HCT116 (cell line): ENCODE measurements around the gene TCF7L2. TPM values are rescaled to one million over a fixed set of nuclear protein-coding genes. Genes with fewer than 3 reads are reported as not detected.

Experiments used
- ATAC-seq: fragments of 200-7000 bp; cut with Tn5 transposase; 2 replicates; pipeline ENCODE4 v1.9.1; 2020; ENCODE audit warnings: mild to moderate bottlenecking, moderate library complexity
- BruUV-seq: library from RNA; stranded (reverse); fragments of 400-500 nt; replicated peaks from 2 replicates; lab custom pipeline; 2021; lab: Mats Ljungman, UMichigan
- CTCF ChIA-PET: fragments of 300-600 bp; sonication (Branson Sonifier 250); formaldehyde crosslinking; loops from one replicate; lab custom pipeline; 2021; ENCODE audit warnings: antibody characterized with exemption; lab: Charles Lee
- POLR2A ChIA-PET: fragments of 300-600, 350-600 bp; sonication (Branson Sonifier 250); formaldehyde crosslinking; loops from one replicate; lab custom pipeline; 2021; ENCODE audit warnings: antibody characterized with exemption; lab: Charles Lee
- RAD21 ChIA-PET, 2 experiments: fragments of 300-600 bp; sonication (Branson Sonifier 250); formaldehyde crosslinking; loops; one replicate each; lab custom pipeline; 2023; ENCODE audit warnings: low total read pairs in 2 of 2; ENCODE audit not compliant: uncharacterized antibody in 2 of 2, unreplicated experiment in 2 of 2, low non-redundant PET in 1 of 2; lab: Charles Lee
- DNase-seq: peaks from one replicate; pipeline ENCODE4 v3.0.0-alpha.2; 2010; ENCODE audit warnings: low read depth, low spot score
- H2AFZ ChIP-seq: fragments of 200-600 bp; shearing (Covaris generic), sonication (generic); 2 replicates; pipeline ENCODE4 v1.6.1; 2017; ENCODE audit warnings: low read depth, mixed run types, mixed read lengths, antibody characterized with exemption, low read length; ENCODE audit not compliant: poor library complexity, severe bottlenecking
- H3K27ac ChIP-seq: 2 replicates; pipeline ENCODE4 v1.5.1; 2012; ENCODE audit warnings: low read depth, low read length
- H3K27me3 ChIP-seq: fragments of 200-600 bp; sonication (generic); 2 replicates; pipeline ENCODE4 v1.6.1; 2016; ENCODE audit warnings: mixed run types, low read length, mixed read lengths; ENCODE audit not compliant: insufficient read depth
- H3K36me3 ChIP-seq, 2 experiments: fragments of 200-500 bp in 1 of 2; fragments of 200-600 bp in 1 of 2; sonication (Bioruptor generic) in 1 of 2; sonication (generic) in 1 of 2; 2 replicates each; pipeline versions ENCODE4 v1.5.1 to v1.6.1; 2014 to 2016; ENCODE audit warnings: low read length in 2 of 2, inconsistent platforms in 1 of 2, mixed read lengths in 1 of 2, mixed run types in 1 of 2; ENCODE audit not compliant: insufficient read depth in 2 of 2, control insufficient read depth in 1 of 2
- H3K4me1 ChIP-seq, 2 experiments: fragments of 200-600 bp in 1 of 2; sonication (generic) in 1 of 2; 2 replicates each; pipeline versions ENCODE4 v1.5.1 to v1.6.1; 2012 to 2017; ENCODE audit warnings: low read length in 2 of 2, inconsistent platforms in 1 of 2, mild to moderate bottlenecking in 1 of 2, mixed read lengths in 1 of 2, mixed run types in 1 of 2, moderate library complexity in 1 of 2; ENCODE audit not compliant: insufficient read depth in 2 of 2, control insufficient read depth in 1 of 2
- H3K4me2 ChIP-seq: fragments of 200-600 bp; sonication (generic); 2 replicates; pipeline ENCODE4 v1.6.1; 2017; ENCODE audit warnings: mixed run types, low read length, mixed read lengths
- H3K4me3 ChIP-seq, 2 experiments: fragments of 200-600 bp in 1 of 2; sonication (generic) in 1 of 2; replicated peaks in 1 of 2; 2 replicates each; pipeline ENCODE4 v1.5.1; 2011 to 2016; ENCODE audit warnings: low read length in 2 of 2, control low read depth in 1 of 2, low read depth in 1 of 2, mild to moderate bottlenecking in 1 of 2, mixed read lengths in 1 of 2, mixed run types in 1 of 2
- H3K79me2 ChIP-seq: fragments of 200-600 bp; sonication (generic); 2 replicates; pipeline ENCODE4 v1.6.1; 2017; ENCODE audit warnings: mild to moderate bottlenecking, mixed run types, low read length, moderate library complexity, mixed read lengths; ENCODE audit not compliant: insufficient read depth
- H3K9ac ChIP-seq: fragments of 200-600 bp; sonication (generic); 2 replicates; pipeline ENCODE4 v1.6.1; 2016; ENCODE audit warnings: low read length, mixed read lengths
- H3K9me2 ChIP-seq: fragments of 200-600 bp; sonication (generic), shearing (Covaris generic); 2 replicates; pipeline ENCODE4 v1.6.1; 2017; ENCODE audit warnings: mixed run types, mild to moderate bottlenecking, moderate library complexity; ENCODE audit not compliant: insufficient read depth
- H3K9me3 ChIP-seq, 2 experiments: fragments of 200-500 bp in 1 of 2; fragments of 200-600 bp in 1 of 2; sonication (Bioruptor generic) in 1 of 2; sonication (generic) in 1 of 2; 2 replicates each; pipeline ENCODE4 v1.6.1; 2014 to 2017; ENCODE audit warnings: low read length in 2 of 2, mixed read lengths in 2 of 2, inconsistent platforms in 1 of 2, low read depth in 1 of 2, mild to moderate bottlenecking in 1 of 2, mixed run types in 1 of 2, moderate library complexity in 1 of 2; ENCODE audit not compliant: control insufficient read depth in 1 of 2, insufficient read depth in 1 of 2
- H4K20me1 ChIP-seq: fragments of 200-600 bp; sonication (generic), shearing (Covaris generic); 2 replicates; pipeline ENCODE4 v1.6.1; 2017; ENCODE audit warnings: mixed run types, mild to moderate bottlenecking, moderate library complexity; ENCODE audit not compliant: insufficient read depth
- CBX3 ChIP-seq: IDR thresholded peaks from 2 replicates; pipeline ENCODE4 v1.6.1; 2012; ENCODE audit warnings: low read depth
- JUND ChIP-seq: IDR thresholded peaks from 2 replicates; pipeline ENCODE4 v1.6.1; 2012
- SP1 ChIP-seq: IDR thresholded peaks from 2 replicates; pipeline ENCODE4 v1.6.1; 2012; ENCODE audit warnings: low read depth
- TCF7L2 ChIP-seq: IDR thresholded peaks from 2 replicates; pipeline ENCODE4 v1.7.0; 2011; ENCODE audit warnings: borderline replicate concordance, inconsistent platforms; ENCODE audit not compliant: insufficient read depth, insufficient read length; ENCODE audit errors: extremely low read depth
- ZFX ChIP-seq: fragments of 450-650 bp; IDR thresholded peaks from 2 replicates; pipeline ENCODE4 v1.6.1; 2017
- intact Hi-C: fragments of 100-400 bp; cut with micrococcal nuclease; formaldehyde crosslinking; loops from 2 replicates; pipeline ENCODE4 v1.10.0; 2022
- total RNA-seq: library from RNA; stranded (reverse); gene quantifications from one replicate; pipeline ENCODE4 v1.2.1, GENCODE V29; 2021; ENCODE audit not compliant: unreplicated experiment
- TF ChIP-seq, protein P1 (sequence below), 3 experiments: fragments of 200-600 bp in 1 of 3; sonication (generic) in 1 of 3; IDR thresholded peaks in 2 of 3; conservative IDR thresholded peaks in 1 of 3; 2 replicates each; pipeline ENCODE4 v1.5.1; 2012 to 2017; ENCODE audit warnings: low read depth in 2 of 3, low read length in 2 of 3, antibody characterized with exemption in 1 of 3, borderline replicate concordance in 1 of 3, control low read depth in 1 of 3, mild to moderate bottlenecking in 1 of 3, mixed read lengths in 1 of 3, mixed run types in 1 of 3, moderate library complexity in 1 of 3; ENCODE audit not compliant: insufficient read depth in 1 of 3

Gene TCF7L2
- total RNA-seq, 1 experiment from 2014 or later: 164 TPM

- TF ChIP-seq, protein P1, sequence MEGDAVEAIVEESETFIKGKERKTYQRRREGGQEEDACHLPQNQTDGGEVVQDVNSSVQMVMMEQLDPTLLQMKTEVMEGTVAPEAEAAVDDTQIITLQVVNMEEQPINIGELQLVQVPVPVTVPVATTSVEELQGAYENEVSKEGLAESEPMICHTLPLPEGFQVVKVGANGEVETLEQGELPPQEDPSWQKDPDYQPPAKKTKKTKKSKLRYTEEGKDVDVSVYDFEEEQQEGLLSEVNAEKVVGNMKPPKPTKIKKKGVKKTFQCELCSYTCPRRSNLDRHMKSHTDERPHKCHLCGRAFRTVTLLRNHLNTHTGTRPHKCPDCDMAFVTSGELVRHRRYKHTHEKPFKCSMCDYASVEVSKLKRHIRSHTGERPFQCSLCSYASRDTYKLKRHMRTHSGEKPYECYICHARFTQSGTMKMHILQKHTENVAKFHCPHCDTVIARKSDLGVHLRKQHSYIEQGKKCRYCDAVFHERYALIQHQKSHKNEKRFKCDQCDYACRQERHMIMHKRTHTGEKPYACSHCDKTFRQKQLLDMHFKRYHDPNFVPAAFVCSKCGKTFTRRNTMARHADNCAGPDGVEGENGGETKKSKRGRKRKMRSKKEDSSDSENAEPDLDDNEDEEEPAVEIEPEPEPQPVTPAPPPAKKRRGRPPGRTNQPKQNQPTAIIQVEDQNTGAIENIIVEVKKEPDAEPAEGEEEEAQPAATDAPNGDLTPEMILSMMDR (IDR thresholded peaks at IDR 0.05 in 2 of 3, conservative IDR thresholded peaks at IDR 0.05 in 1 of 3; ENCODE audit: borderline replicate concordance in 1 of 3, insufficient read depth in 1 of 3, low read depth in 2 of 3, low read length in 2 of 3): no peak
- TF ChIP-seq CBX3 (0 out of 2 replicates have a peak, but pooled peaks have one; percentile 72), TCF7L2 (no peak), JUND (peak; percentile 81)
- TF ChIP-seq, all 23 proteins: peak for 8
Observed at GRCh38 chr10:112919721-112920120, 30.3 kb upstream of the TCF7L2 start (continued).

DNA sequence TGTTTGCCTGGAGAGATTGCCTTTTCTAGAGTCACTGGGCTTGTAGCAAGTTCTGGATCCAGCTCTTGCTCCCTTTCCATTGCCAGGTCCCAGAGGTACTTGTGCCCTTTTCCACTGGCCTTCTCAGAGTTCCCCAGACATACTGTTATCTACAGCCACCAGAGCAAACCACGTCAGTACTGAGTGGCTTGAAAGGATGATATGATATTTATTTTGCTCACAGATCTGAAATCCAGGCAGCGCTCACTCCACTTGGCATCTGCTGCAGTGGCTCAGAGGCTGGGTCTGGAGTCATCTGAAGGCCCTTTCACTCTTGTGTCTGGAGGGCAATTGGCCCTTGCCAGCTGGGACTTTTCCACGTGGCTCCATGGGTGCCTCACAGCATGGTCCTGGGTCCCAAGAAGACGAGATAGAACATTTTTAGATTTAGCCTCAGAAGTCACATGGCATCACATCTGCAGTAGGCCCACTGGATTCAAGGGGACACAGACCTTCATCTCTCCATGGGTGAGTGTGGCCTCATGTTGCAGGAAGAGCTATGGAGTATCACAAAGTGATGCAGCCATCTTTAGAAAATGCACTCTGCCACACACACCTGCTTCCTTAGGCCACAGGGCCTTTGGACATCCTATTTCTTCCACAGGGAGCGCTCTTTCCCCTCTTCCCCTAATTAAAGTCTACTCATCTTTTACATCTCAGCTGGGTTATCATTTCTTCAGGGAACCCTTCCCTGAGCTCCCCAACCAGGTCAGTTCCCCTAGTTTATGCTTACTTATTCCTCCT, 22.9 kb upstream of the TCF7L2 start:
- Histone ChIP-seq H3K4me1 (no peaks in the 10 kb centered on the region), H3K36me3 (no peaks in the 10 kb centered on the region), H3K4me3 (no peak overlapping the region), H3K27ac (no peak overlapping the region), H3K9me2 (no peaks in the 10 kb centered on the region), H3K9ac (no peak overlapping the region), H2AFZ (no peak overlapping the region), H3K4me2 (no peak overlapping the region), H3K79me2 (no peaks in the 10 kb centered on the region), H4K20me1 (no peaks in the 10 kb centered on the region), H3K9me3 (no peaks in the 10 kb centered on the region), H3K27me3 (no peaks in the 10 kb centered on the region)
- CTCF ChIA-PET: no interaction called here
- BruUV-seq: no TSS peak
- no peak for DNase-seq
- ATAC-seq: peak; percentile 34; the same call in 1 of the 2 replicates
- RAD21 ChIA-PET: no interaction called here
- intact Hi-C loops: no loop called here
- POLR2A ChIA-PET: interaction anchor here (1.6 kb wide), 1 partner anchor 11 kb away, joined by 5 read pairs; no protein-coding TSS in a partner anchor
- TF ChIP-seq ZFX (peak; percentile 14; the same call in 1 of the 2 replicates), SP1 (no peak)
- TF ChIP-seq, protein P1 (IDR thresholded peaks at IDR 0.05 in 2 of 3, conservative IDR thresholded peaks at IDR 0.05 in 1 of 3; ENCODE audit: borderline replicate concordance in 1 of 3, insufficient read depth in 1 of 3, low read depth in 2 of 3, low read length in 2 of 3): 0 out of 6 replicates have a peak, but pooled peaks of 1 of the 3 experiments have one; percentile 18
